ENCODE results near the gene IFIT5. TPM values are rescaled to one million over a fixed set of nuclear protein-coding genes. Genes with fewer than 3 reads are reported as not detected.
"Not testable (repeated sequence)": the region's sequence is repeated elsewhere in the genome, so short reads cannot be mapped to it uniquely, and the experiment has no call there.

IFIT5 gene
- polyA plus RNA-seq, 12 donors, result 8.5 to 16.4 (median 13.0) TPM; not detected in 1

DNA sequence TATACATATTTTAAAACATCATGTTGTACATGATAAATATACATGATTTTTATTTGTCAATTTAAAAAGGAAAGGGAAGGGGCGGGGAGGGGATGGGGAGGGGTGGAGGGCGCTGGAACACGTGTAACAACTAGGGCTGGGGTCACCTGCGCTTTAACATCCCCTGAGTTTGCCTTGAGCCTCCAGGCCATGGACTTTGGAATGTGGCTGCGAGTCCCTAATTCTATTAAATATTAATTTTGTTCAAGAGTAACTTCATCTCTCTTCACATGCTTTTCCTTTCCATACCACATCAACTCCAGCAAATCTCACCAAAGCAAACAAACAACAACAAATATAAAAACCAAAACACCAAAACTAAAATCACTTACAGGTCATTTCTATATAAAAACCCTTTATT is 10.6 kb downstream of the IFIT5 start:
- DNase-seq, result no peak

DNA sequence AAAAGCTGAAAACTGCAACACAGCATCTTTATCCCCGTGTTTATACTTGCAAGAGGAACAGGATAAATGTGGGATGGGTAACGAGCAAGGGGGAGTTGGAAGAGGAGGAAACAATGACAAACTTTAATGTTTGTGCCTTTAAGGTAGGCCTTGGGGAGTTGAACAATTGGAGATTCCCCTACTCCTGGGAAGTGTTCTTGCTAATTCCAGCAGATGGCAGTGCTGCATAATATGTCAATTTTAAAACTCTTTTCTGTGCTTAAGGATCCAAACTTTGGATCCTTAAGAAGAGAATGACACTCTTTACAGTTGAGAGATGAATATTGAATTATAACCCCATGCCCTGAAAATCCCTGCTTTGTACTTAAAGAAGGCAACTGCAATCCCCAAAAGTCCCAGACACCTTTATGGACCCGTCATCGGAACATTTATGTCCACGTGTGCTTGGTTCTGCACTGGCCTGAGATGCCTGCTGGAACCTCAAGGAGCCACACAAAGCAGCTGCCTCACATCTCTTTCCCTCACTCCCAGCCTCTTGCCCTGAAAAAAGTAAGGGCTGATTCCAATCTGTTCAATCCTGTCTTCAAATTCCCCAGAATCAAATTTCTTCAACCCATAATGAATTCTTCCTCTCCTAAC is 12.0 kb downstream of the IFIT5 start:
- peak; percentile 64 for DNase-seq

- DNase-seq, result no peak
These were observed 13.3 kb downstream of the IFIT5 start for GRCh38 chr10:89427629-89428028.

DNA sequence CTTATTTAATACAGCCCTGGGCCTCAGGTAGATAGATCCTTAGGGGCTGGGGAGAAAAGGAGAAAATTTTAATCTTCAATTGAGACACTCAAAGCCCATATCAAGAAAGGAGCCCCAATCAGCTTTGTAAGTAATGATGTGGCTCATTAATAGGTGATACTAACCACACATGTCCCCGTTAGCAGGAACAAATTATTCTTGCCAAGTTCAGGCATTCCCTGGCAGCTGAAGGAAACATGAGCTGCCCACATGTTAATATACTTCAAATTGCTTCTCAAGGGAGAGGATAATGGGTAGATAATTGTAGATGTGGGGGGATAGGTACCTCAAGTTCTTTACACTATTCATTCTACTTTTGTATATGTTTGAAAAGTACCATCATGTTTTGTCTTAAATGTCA is 14.5 kb downstream of the IFIT5 start:
- DNase-seq, result no peak

GRCh38 chr10:89431977-89432376 is 17.6 kb downstream of the IFIT5 start:
- no peak for DNase-seq

DNA sequence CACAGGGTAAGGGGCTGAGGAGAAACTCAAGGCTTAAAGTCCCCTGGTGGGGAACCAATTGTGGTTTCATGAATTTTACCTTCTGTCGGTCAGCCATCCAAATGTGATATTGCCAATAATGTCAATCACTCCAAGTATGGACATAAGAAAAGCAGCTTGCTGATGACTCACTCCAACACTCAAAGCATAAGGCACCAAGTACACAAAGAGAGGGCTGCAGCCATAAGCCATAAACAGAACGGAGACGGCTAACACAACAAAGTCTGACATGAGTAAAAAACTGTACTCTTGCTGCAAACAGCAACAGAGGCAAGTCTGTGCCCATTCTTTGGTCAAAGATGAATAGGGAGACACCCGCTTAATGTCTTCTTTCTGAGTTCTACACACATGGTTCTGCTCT is 24.2 kb downstream of the IFIT5 start:
- DNase-seq, result no peak

DNA sequence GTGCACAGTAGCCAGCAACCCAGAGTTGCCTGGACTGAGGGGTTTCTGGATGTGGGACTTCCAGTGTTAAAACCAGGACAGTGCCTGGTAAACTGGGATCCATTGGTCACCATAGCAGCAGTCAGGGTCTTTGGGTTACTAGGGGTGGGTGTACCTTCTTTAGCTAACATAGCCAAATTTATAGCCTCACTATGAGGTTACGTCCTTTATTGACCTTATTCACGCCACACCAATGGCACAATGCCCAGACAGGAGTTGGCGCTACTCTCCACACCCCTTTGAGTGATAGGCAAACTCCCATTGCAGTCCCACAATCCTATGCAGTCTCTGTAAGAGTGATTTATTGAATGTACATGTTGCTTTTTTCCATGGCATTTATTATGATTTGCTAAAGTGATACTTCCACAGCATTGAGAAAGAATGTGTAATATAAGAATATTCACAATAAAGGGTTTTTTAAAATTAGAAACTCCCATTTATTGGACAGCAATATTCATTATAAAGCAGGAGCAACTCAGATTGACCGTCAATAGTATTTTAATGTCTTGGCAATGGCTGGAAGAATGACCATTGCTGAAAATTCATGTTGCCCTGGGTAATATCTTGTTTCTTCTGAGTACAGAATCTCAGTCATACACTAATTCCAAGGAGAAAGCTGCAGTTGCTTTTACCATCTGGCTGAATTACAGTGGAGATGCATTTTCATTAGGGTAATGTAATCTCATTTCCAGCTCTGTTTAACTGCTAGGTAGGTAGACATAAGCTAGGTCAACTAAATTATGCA is 26.1 kb downstream of the IFIT5 start:
- no peak for DNase-seq

DNA sequence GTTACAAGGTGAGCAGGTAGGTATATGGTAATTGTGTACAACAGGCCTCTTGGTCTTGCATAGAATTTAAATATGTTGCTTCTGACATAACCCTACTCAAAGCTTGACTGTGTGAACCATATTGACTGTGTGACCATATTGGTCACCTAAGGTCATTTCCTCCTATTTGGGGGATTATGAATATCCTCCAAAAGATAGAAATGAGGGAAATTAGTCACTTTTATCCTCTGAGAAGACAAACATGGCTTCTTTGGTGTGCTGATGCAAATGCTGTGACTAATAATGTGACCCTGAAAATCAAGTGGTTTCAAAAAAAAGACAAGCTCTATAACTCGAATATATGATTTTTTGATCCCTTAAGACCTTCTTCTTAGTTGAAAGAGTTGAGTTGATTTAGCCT is 27.9 kb downstream of the IFIT5 start:
- no peak for DNase-seq

- not testable (repeated sequence) for DNase-seq
These were observed 30.5 kb downstream of the IFIT5 start for GRCh38 chr10:89444819-89445218.

- DNase-seq, result no peak
These were observed 36.5 kb downstream of the IFIT5 start for GRCh38 chr10:89450901-89451300.

GRCh38 chr10:89452193-89452592 is 37.8 kb downstream of the IFIT5 start:
- no peak for DNase-seq

- DNase-seq, result no peak
These were observed 40.4 kb downstream of the IFIT5 start for GRCh38 chr10:89454561-89455347.

DNA sequence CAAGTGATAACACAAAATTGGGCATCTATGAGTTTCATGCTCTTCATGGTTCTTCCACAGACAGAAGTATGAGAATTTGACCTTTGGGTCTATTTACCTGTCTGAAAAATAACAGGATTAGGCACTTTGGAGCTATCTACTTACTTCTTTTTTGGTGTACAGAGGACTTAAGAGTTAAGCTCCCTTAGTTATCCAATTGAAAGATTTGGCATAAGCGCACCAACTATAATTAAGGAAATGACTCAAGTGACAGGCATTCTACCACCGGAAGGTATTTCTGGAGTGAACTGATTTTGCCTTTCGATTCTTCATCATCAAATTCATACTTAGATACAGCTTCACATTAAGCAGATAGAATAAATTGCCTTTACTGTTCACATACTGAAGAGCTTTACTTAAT is 43.9 kb downstream of the IFIT5 start:
- DNase-seq, result no peak

DNA sequence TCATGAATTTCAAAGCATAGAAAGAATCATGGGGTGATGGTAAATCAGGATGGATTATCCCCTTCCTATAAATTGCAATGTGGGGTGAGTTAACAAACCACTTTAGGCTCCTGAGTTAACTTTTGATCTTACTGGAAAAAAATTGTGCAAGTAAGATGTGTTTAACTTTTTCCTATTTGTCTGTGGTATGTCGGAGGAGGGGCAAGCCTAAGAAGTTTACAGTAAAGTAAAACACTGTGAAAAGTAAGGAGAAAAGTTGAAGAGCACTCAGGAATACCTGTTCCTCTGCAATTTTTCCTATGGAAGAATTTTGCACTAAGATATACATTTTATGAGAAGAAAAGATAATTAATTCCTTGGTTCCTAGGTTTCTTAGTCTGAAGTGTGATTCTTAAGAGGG is 44.4 kb downstream of the IFIT5 start:
- DNase-seq, result no peak

GRCh38 chr10:89463846-89464537 is 49.6 kb downstream of the IFIT5 start:
- no peak for DNase-seq

GRCh38 chr10:89465196-89465595 is 50.8 kb downstream of the IFIT5 start:
- no peak for DNase-seq

DNA sequence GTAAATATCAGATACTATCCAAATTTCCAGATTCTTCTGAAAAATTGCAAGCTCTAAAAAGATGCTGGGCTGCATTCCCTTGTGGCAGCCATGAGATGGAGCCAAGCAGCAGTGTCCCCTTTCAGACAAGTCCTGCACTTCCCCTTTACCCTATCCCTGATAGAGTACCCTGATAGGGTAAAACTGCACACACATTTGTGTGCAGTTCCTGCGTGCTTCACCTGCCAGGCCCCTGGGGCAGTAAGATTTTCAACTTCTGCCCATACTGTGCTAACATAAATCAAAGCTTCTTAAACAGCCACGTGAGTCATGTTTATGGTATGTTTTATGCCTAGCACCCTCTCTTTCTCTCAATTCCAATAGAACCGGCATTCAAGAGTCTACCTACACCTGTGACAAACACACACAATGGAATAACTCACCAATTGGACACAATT is 52.2 kb downstream of the IFIT5 start:
- no peak for DNase-seq

GRCh38 chr10:89468191-89468965 is 54.0 kb downstream of the IFIT5 start:
- DNase-seq, result no peak

DNA sequence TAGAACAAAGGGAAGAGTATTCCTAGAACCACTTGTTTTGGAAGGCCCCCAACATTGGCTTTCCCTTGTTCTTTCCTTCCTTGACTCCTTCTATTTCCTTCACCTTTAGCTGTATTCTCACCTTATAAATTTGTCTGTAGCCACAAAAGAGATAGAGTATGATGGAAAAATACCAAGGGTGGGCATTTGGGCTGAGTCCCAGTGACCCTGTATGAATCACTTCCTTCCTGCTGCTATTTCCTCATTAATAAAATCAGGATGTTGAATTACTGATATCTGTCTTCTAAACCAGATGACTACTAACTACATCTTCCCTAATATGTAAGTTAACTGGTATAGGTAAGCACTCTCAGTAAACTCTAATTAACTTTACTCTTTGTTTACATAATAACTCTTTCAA is 55.1 kb downstream of the IFIT5 start:
- DNase-seq, result no peak
